ENCODE measurements around the gene FBXL19. TPM values are rescaled to one million over a fixed set of nuclear protein-coding genes. Genes with fewer than 3 reads are reported as not detected.
A peak's percentile ranks its signal among the peaks of the same experiment; 100 is the strongest.

Gene FBXL19
- total and polyA plus RNA-seq, 9 of the 15 experiments (the other 6 are each of a cell fraction or from before 2014, with no cell fraction given): 0.13 to 48.0 (median 13.5) TPM; not detected in 1

GRCh38 chr16:30902029-30902972 is 21.1 kb upstream of the FBXL19 start (continued):
- TF ChIP-seq NCOA2 (IDR thresholded peaks at IDR 0.05; ENCODE audit: partially characterized antibody in 2 of 2) (no peak), NFRKB (IDR thresholded peaks at IDR 0.05; ENCODE audit: low read depth) (peak; percentile 53; the same call in 1 of the 2 replicates)

- peak; percentile 60 for ATAC-seq
- no peak for TF ChIP-seq MBD2 (IDR thresholded peaks at IDR 0.05; ENCODE audit: borderline replicate concordance, low read depth)
- TF ChIP-seq TAF7 (tag; IDR thresholded peaks at IDR 0.05): no peak
- no peak for TF ChIP-seq SAFB (IDR thresholded peaks at IDR 0.05; ENCODE audit: borderline replicate concordance, low read depth, low read length)
- TF ChIP-seq SMAD4 (CRISPR knock-in tag; conservative IDR thresholded peaks at IDR 0.05): no peak
- TF ChIP-seq AFF4 (CRISPR knock-in tag; IDR thresholded peaks at IDR 0.05): no peak
- no peak for TF ChIP-seq ETS1 (conservative IDR thresholded peaks at IDR 0.05; ENCODE audit: control insufficient read depth, low read depth, low read length)
- no peak for TF ChIP-seq ERF (CRISPR knock-in tag; IDR thresholded peaks at IDR 0.05)
- TF ChIP-seq VEZF1 (CRISPR knock-in tag; IDR thresholded peaks at IDR 0.05): no peak
- no peak for TF ChIP-seq IRF1 (CRISPR knock-in tag; IDR thresholded peaks at IDR 0.05; ENCODE audit: borderline replicate concordance)
Measured at GRCh38 chr16:30903002-30903401, 20.4 kb upstream of the FBXL19 start.

More at GRCh38 chr16:30903002-30903401, 20.4 kb upstream of the FBXL19 start:
- DNase-seq (ENCODE audit: extremely low read depth in 1 of 4, low spot score in 3 of 4): peak; percentile 67 to 77 (median 70)
- no peaks in the 10 kb centered on the region for H3K27me3 ChIP-seq (ENCODE audit: control insufficient read depth in 2 of 2, insufficient read depth in 2 of 2, low read length in 2 of 2)
- H3K9me1 ChIP-seq (ENCODE audit: control insufficient read depth, insufficient read depth, low read length): no peaks in the 10 kb centered on the region
- no peak overlapping the region for H3K4me3 ChIP-seq
- FAIRE-seq: peak; percentile 89
- no peaks in the 10 kb centered on the region for H4K20me1 ChIP-seq (replicated peaks; ENCODE audit: control insufficient read depth, insufficient read depth, low read length)
- peaks cover 25 to 33% of the 10 kb centered on the region in 2 experiments for H3K4me1 ChIP-seq (replicated peaks in 1 of 2; ENCODE audit: control insufficient read depth in 2 of 2, insufficient read depth in 2 of 2, low read length in 2 of 2)
- peak overlapping the region; percentile 66 for H3K4me2 ChIP-seq (ENCODE audit: insufficient read depth, low read length)
- CTCF ChIA-PET (ENCODE audit: low intra/inter-chr PET ratio): interaction anchor here (0.6 to 0.8 kb wide), 2 partner anchors 40 to 58 kb away, joined by 5 read pairs; no protein-coding TSS in a partner anchor
- H3K36me3 ChIP-seq (ENCODE audit: control insufficient read depth, insufficient read depth, low read length): no peaks in the 10 kb centered on the region
- no peaks in the 10 kb centered on the region for H3K9me3 ChIP-seq (replicated peaks; ENCODE audit: control insufficient read depth, insufficient read depth, low read depth, low read length)
- BruUV-seq (replicated peaks): no TSS peak
- peak overlapping the region; percentile 80 to 96; a peak in 3 of 4 replicates for H3K9ac ChIP-seq (ENCODE audit: insufficient read depth in 1 of 2, low read depth in 2 of 2, low read length in 2 of 2)
- in situ Hi-C loops (cut with MboI): loop anchor here (10.0 kb wide), 1 partner anchor 58 kb away; no protein-coding TSS in a partner anchor
- no peaks in the 10 kb centered on the region for H3K79me2 ChIP-seq (ENCODE audit: control insufficient read depth, insufficient read depth, low read length)
- peak overlapping the region; percentile 75 for H2AFZ ChIP-seq (ENCODE audit: low read depth, low read length)
- intact Hi-C loops (cut with micrococcal nuclease): no loop called here
- peak overlapping the region; percentile 87 for H3K27ac ChIP-seq (ENCODE audit: extremely low read depth, low read depth, low read length)
- POLR2A ChIA-PET: interaction anchor here (0.7 to 1.4 kb wide), 3 partner anchors 10 to 98 kb away, joined by 3 to 5 read pairs (median 3); no protein-coding TSS in a partner anchor
- 38% methylated on average over 4 of the region's 4 CpGs for WGBS (ENCODE audit: insufficient coverage, low coverage, missing lambda C conversion rate)

Data from K562 (cell line).